ENCODE data around the gene COPS3. TPM values are rescaled to one million over a fixed set of nuclear protein-coding genes. Genes with fewer than 3 reads are reported as not detected.
"Not testable (repeated sequence)": the region's sequence is repeated elsewhere in the genome, so short reads cannot be mapped to it uniquely, and the experiment has no call there.

Gene COPS3
- total and polyA plus RNA-seq, 8 donors, result 11.1 to 291 (median 48.6) TPM

GRCh38 chr17:17304521-17304985 lies 23.5 kb upstream of the COPS3 start:
- Histone ChIP-seq H3K27ac (peak overlapping the region in 2 of 5 donors; percentile 62 to 82), H3K36me3 (no peaks in the 10 kb centered on the region), H3K4me1 (peaks cover 9 to 38% (median 21%) of the 10 kb centered on the region in 4 donors), H3K4me3 (no peak overlapping the region), H3K27me3 (no peaks in the 10 kb centered on the region), H3K9me3 (no peaks in the 10 kb centered on the region)
- peak in 1 of 2 donors; percentile 24 for DNase-seq
- 53 to 61% (median 57%) methylated on average over 2 of the region's 2 CpGs for WGBS, 5 donors
- TF ChIP-seq POLR2A (IDR thresholded peaks at IDR 0.05), result no peak
- intact Hi-C loops (cut with DNase I; ENCODE audit: low total_unique reads), result loop anchor here (10.0 kb wide), 1 partner anchor 300 kb away; no protein-coding TSS in a partner anchor

GRCh38 chr17:17303847-17304490 lies 22.9 kb upstream of the COPS3 start:
- Histone ChIP-seq H3K4me3 (peak overlapping the region; percentile 57 to 73 (median 60)), H3K36me3 (no peaks in the 10 kb centered on the region), H3K9me3 (no peaks in the 10 kb centered on the region), H3K27me3 (no peaks in the 10 kb centered on the region), H3K4me1 (peaks cover 9 to 38% (median 21%) of the 10 kb centered on the region in 4 donors), H3K27ac (peak overlapping the region; percentile 62 to 82 (median 67))
- TF ChIP-seq, protein P1, sequence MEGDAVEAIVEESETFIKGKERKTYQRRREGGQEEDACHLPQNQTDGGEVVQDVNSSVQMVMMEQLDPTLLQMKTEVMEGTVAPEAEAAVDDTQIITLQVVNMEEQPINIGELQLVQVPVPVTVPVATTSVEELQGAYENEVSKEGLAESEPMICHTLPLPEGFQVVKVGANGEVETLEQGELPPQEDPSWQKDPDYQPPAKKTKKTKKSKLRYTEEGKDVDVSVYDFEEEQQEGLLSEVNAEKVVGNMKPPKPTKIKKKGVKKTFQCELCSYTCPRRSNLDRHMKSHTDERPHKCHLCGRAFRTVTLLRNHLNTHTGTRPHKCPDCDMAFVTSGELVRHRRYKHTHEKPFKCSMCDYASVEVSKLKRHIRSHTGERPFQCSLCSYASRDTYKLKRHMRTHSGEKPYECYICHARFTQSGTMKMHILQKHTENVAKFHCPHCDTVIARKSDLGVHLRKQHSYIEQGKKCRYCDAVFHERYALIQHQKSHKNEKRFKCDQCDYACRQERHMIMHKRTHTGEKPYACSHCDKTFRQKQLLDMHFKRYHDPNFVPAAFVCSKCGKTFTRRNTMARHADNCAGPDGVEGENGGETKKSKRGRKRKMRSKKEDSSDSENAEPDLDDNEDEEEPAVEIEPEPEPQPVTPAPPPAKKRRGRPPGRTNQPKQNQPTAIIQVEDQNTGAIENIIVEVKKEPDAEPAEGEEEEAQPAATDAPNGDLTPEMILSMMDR (IDR thresholded peaks at IDR 0.05), result no peak
- TF ChIP-seq POLR2AphosphoS5 (IDR thresholded peaks at IDR 0.05), result no peak
- no peak for TF ChIP-seq EP300 (IDR thresholded peaks at IDR 0.05)
- TF ChIP-seq POLR2A (IDR thresholded peaks at IDR 0.05), result no peak
- 17 to 18% (median 18%) methylated on average over 16 to 21 of the region's 21 CpGs for WGBS, 5 donors
- DNase-seq, result no peak
- intact Hi-C loops (cut with DNase I; ENCODE audit: low total_unique reads), result loop anchor here (10.0 kb wide), 1 partner anchor 299 kb away; no protein-coding TSS in a partner anchor

GRCh38 chr17:17303010-17303846 lies 22.2 kb upstream of the COPS3 start, which contains the start of gene NT5M:
TSS of gene NT5M (plus strand) at chr17:17303373. CDS start at chr17:17303551, 178 bp downstream.
- H3K27ac ChIP-seq, result peak within 1 kb of the TSS; percentile 66 to 82 (median 72)
- peak within 1 kb of the TSS; percentile 57 to 73 (median 60) for H3K4me3 ChIP-seq
- no peak for TF ChIP-seq POLR2A (IDR thresholded peaks at IDR 0.05)
- TF ChIP-seq POLR2AphosphoS5 (IDR thresholded peaks at IDR 0.05), result peak in 1 of 3 donors; percentile 4
- peak; percentile 79 to 92 for DNase-seq
- WGBS, 5 donors, result 0 to 1% (median 0%) methylated on average over 4 to 107 of the region's 107 CpGs
- intact Hi-C loops (cut with DNase I; ENCODE audit: low total_unique reads), result loop anchor here (10.0 kb wide), 1 partner anchor 298 kb away; no protein-coding TSS in a partner anchor
- peaks cover 9 to 38% (median 21%) of the 10 kb centered on the region in 4 donors for H3K4me1 ChIP-seq
- no peaks in the 10 kb centered on the region for H3K9me3 ChIP-seq
- H3K36me3 ChIP-seq, result no peaks in the 10 kb centered on the region
- no peaks in the 10 kb centered on the region for H3K27me3 ChIP-seq

GRCh38 chr17:17301659-17302058 lies 20.6 kb upstream of the COPS3 start:
- not testable (repeated sequence) for H3K4me3 ChIP-seq, H3K9me3 ChIP-seq, H3K36me3 ChIP-seq, DNase-seq, H3K27me3 ChIP-seq
- intact Hi-C loops (cut with DNase I; ENCODE audit: low total_unique reads), result loop anchor here (10.0 kb wide), 1 partner anchor 297 kb away; no protein-coding TSS in a partner anchor
- H3K4me1 ChIP-seq, result peaks cover 9 to 38% (median 21%) of the 10 kb centered on the region in 4 donors
- peak overlapping the region in 3 of 5 donors; percentile 49 to 63 (median 60) for H3K27ac ChIP-seq
- 93 to 96% (median 94%) methylated on average over 11 of the region's 11 CpGs for WGBS, 5 donors

DNA sequence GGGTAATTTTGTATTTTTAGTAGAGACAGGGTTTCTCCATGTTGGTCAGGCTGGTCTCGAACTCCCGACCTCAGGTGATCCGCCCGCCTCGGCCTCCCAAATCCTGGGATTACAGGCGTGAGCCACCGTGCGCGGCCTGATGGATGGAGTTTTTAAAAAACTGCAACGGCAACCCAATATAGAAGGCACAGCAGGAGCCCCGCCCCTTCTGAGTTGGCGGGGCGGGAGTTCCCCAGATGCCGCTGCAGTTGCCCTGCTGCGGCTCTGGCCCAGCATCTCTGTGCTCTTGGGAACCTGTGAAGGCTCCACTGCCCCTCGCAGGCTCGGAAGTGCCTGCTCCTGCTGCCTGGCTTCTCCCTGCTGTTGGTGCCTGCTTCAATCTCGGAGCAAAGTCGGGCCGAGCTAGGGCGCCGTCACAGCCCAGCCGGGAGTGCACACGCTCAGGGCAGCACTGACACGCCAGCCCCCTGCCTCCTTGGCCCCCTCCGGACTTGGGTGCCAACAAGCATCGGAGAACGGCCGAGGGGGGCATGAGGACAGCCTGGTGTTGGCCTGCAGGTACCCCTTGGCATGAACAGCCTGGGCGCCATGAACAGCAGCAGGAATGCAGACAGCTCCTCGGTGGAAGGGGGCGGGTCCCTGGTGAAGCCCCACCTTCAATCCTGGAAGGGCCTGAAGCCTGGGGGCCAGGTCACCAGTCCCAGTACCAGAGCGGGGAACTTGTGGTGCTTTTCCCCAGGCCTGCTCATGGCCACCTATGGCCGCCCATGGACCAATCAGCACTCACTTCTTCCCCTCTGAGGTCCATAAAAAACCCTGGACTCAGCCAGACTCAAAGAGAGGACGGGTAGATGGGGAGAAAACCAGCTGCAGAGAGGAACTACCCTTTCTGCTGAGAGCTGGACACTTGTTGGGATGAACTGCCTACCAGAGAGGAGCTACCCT lies 19.9 kb upstream of the COPS3 start:
- Histone ChIP-seq H3K36me3 (no peaks in the 10 kb centered on the region), H3K4me3 (peak overlapping the region; percentile 40 to 48 (median 46)), H3K27ac (peak overlapping the region; percentile 44 to 67 (median 60)), H3K4me1 (peaks cover 9 to 38% (median 21%) of the 10 kb centered on the region in 4 donors), H3K27me3 (no peaks in the 10 kb centered on the region), H3K9me3 (no peaks in the 10 kb centered on the region)
- TF ChIP-seq POLR2AphosphoS5 (IDR thresholded peaks at IDR 0.05), result no peak
- TF ChIP-seq POLR2A (IDR thresholded peaks at IDR 0.05), result no peak
- no peak for TF ChIP-seq EP300 (IDR thresholded peaks at IDR 0.05)
- TF ChIP-seq, protein P1 (IDR thresholded peaks at IDR 0.05), result no peak
- intact Hi-C loops (cut with DNase I; ENCODE audit: low total_unique reads), result loop anchor here (10.0 kb wide), 1 partner anchor 296 kb away; no protein-coding TSS in a partner anchor
- DNase-seq, result peak; percentile 55 to 72
- WGBS, 5 donors, result 8 to 19% (median 12%) methylated on average over 10 to 35 of the region's 35 CpGs
